Spleen (tissue), 7 donors: Measurements from ENCODE around the gene CAPN11.

Source experiments
- CTCF ChIP-seq, 11 experiments: fragments of 200-600 bp in 7 of 11; fragments of 450-650 bp in 4 of 11; sonication (generic) in 4 of 11; IDR thresholded peaks in 8 of 11; conservative IDR thresholded peaks in 3 of 11; 1 replicate in 7 of 11; 2 replicates in 4 of 11; pipeline versions ENCODE4 v1.4.0 to v1.8.0; 2016 to 2021; ENCODE audit warnings: antibody characterized with exemption in 11 of 11, inconsistent platforms in 4 of 11, mild to moderate bottlenecking in 1 of 11
- POLR2A ChIP-seq, 3 donors: fragments of 450-650 bp; IDR thresholded peaks; one replicate each; pipeline ENCODE4 v1.5.1; 2017; ENCODE audit warnings: antibody characterized with exemption in 3 of 3, mild to moderate bottlenecking in 1 of 3
- donor health status: DM: no; HTN: no; CAD: no; lungs with moderate emphysema.
- donor health status: DM: no; HTN: no; CAD: no.
- donor health status: DM: no; HTN: no; CAD: no.

DNA sequence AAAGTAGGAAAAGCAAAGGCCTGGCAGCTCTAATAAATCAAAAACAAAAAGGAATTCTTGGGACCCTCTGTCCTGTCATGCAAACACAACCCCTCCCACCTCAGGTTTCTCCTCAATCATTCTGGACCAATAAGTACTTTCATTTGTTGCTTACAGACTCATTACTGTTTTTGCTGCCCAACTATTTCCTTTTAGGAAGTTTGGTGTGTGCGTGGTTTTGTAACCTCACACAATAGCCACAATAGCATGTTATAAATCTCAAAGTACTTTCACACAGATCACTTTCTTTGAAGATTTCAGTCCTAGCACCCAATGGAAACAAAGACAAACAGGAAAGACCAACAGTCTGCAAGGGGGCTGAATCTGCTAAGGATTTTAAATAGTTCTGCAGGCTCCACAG, 35.8 kb upstream of the CAPN11 start:
- TF ChIP-seq CTCF (IDR thresholded peaks at IDR 0.05 in 8 of 11, conservative IDR thresholded peaks at IDR 0.05 in 3 of 11): no peak
- TF ChIP-seq POLR2A (IDR thresholded peaks at IDR 0.05): no peak
